Limb (tissue), 2 donors: ENCODE results near the gene ITPRIP.

ENCODE experiments used
- DNase-seq, 2 donors: peaks; one replicate each; pipeline ENCODE4 v3.0.0-alpha.2; 2016; ENCODE audit errors: extremely low spot score in 2 of 2

Gene ITPRIP

GRCh38 chr10:104337985-104338735 is at the start of gene ITPRIP:
TSS of gene ITPRIP (minus strand) at chr10:104338465. CDS start at chr10:104316051, 22,414 bp downstream.
- DNase-seq = peak; percentile 83 to 87

- DNase-seq = no peak
These were observed 49.0 kb upstream of the ITPRIP start for GRCh38 chr10:104387130-104387888.

- no peak for DNase-seq
These were observed 42.1 kb upstream of the ITPRIP start for GRCh38 chr10:104380336-104380735.

GRCh38 chr10:104376784-104377300 is 38.6 kb upstream of the ITPRIP start:
- no peak for DNase-seq

GRCh38 chr10:104374591-104374990 is 36.3 kb upstream of the ITPRIP start:
- DNase-seq = no peak

GRCh38 chr10:104371753-104372152 is 33.5 kb upstream of the ITPRIP start:
- DNase-seq = no peak

- DNase-seq = no peak
These were observed 30.1 kb upstream of the ITPRIP start for GRCh38 chr10:104368381-104368780.

- DNase-seq = no peak
These were observed 29.6 kb upstream of the ITPRIP start for GRCh38 chr10:104367904-104368303.

GRCh38 chr10:104359811-104360210 is 21.5 kb upstream of the ITPRIP start:
- no peak for DNase-seq

GRCh38 chr10:104353325-104354048 is 15.2 kb upstream of the ITPRIP start, which contains the start of gene CFAP58:
TSS of gene CFAP58 (plus strand) at chr10:104353833. CDS start at chr10:104353898, 65 bp downstream.
- DNase-seq = peak; percentile 83 to 93

GRCh38 chr10:104351919-104352318 is 13.7 kb upstream of the ITPRIP start:
- no peak for DNase-seq

- no peak for DNase-seq
These were observed 12.9 kb upstream of the ITPRIP start for GRCh38 chr10:104351061-104351702.

GRCh38 chr10:104350127-104350635 is 11.9 kb upstream of the ITPRIP start:
- DNase-seq = peak in 1 of 2 donors; percentile 74

GRCh38 chr10:104349623-104350126 is 11.4 kb upstream of the ITPRIP start:
- peak; percentile 26 to 39 for DNase-seq

- DNase-seq = no peak
These were observed 10.3 kb upstream of the ITPRIP start for GRCh38 chr10:104348601-104349000.

- DNase-seq = no peak
These were observed 9.2 kb upstream of the ITPRIP start for GRCh38 chr10:104347295-104348045.

GRCh38 chr10:104345941-104346340 is 7.7 kb upstream of the ITPRIP start:
- no peak for DNase-seq

GRCh38 chr10:104345515-104345914 is 7.2 kb upstream of the ITPRIP start:
- DNase-seq = no peak

GRCh38 chr10:104344219-104344618 is 6.0 kb upstream of the ITPRIP start:
- DNase-seq = no peak

GRCh38 chr10:104342941-104343411 is 4.7 kb upstream of the ITPRIP start:
- DNase-seq = no peak
